T-helper 17 cell (primary cell): ENCODE measurements around the gene AHCYL1. TPM values are rescaled to one million over a fixed set of nuclear protein-coding genes. Genes with fewer than 3 reads are reported as not detected.
A peak's percentile ranks its signal among the peaks of the same experiment; 100 is the strongest.

Experiments
- ATAC-seq: fragments of 150-1000 bp; cut with Tn5 transposase; 2 replicates; pipeline ENCODE4 v1.10.0; 2021; ENCODE audit warnings: mild to moderate bottlenecking, moderate library complexity
- DNase-seq, 3 donors: peaks; one replicate each; pipeline versions ENCODE4 v3.0.0 to v3.0.0-alpha.2; 2020 to 2021
- H3K9me3 ChIP-seq: one replicate; pipeline ENCODE4 v1.7.0; 2013; ENCODE audit warnings: low read length, mild to moderate bottlenecking; ENCODE audit not compliant: control insufficient read depth, poor library complexity, severe bottlenecking
- H3K27ac Mint-ChIP-seq: one replicate; pipeline ENCODE4 v1.8.0; 2022; ENCODE audit warnings: mild to moderate bottlenecking, moderate library complexity, mixed read lengths
- H3K27me3 Mint-ChIP-seq: one replicate; pipeline ENCODE4 v1.8.0; 2022; ENCODE audit warnings: mixed read lengths
- H3K36me3 Mint-ChIP-seq: one replicate; pipeline ENCODE4 v1.8.0; 2022; ENCODE audit warnings: low read depth, mixed read lengths
- H3K4me1 Mint-ChIP-seq: one replicate; pipeline ENCODE4 v1.8.0; 2022; ENCODE audit warnings: mild to moderate bottlenecking, mixed read lengths
- H3K4me3 Mint-ChIP-seq: one replicate; pipeline ENCODE4 v1.8.0; 2022; ENCODE audit warnings: mild to moderate bottlenecking, moderate library complexity, mixed read lengths
- total RNA-seq, 4 donors: library from RNA in 2 of 4; stranded (reverse) in 2 of 4; gene quantifications; one replicate each; pipeline ENCODE4 v1.2.3 and lab custom pipeline; 2022 to 2026

Gene AHCYL1
- total RNA-seq, 2 donors from 2014 or later: 16.5 to 21.3 TPM

DNA sequence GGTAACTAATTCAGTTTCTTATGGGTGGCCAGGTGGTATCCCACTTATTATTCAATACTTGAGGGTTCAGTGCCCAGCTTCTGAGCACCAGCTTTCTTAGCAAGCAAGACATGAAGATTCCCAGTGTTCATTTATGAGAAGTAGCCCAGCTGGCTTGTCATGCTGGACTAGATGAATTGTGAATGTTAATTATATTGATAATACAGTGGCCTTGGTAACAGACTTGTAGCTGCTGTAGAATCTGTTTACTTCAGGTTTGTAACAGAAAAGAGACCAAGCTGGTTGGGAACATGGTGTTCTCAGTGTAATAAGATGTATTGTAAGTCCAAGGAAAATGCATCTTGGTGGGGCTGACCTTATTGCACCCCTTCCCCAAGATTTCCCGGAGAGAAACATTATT lies 10.1 kb downstream of the AHCYL1 start:
- H3K4me1 Mint-ChIP-seq: peaks cover 20% of the 10 kb centered on the region
- no peak overlapping the region for H3K4me3 Mint-ChIP-seq
- ATAC-seq: no peak
- DNase-seq: no peak
- no peak overlapping the region for H3K27ac Mint-ChIP-seq
- peaks cover 3% of the 10 kb centered on the region for H3K36me3 Mint-ChIP-seq
- no peaks in the 10 kb centered on the region for H3K27me3 Mint-ChIP-seq
- no peaks in the 10 kb centered on the region for H3K9me3 ChIP-seq

DNA sequence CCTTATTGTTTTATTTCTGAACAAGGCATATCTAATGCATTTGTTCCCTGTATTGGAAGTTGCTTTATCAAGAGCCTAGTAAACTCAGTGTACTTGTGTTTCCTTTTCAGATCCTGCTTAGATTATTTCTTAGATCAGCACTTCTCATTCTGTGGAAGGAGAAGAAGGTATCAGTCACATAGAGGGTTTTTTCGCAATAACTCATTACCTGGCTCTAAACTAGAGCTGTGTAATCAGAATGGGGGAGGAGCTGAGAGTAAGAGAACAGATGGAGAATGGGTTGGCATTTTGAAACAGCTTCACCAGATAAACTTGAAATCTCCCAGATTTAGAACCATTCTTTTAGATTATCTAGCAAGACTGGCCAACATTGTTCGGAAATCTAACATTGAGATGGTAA lies 11.0 kb downstream of the AHCYL1 start:
- Mint-ChIP-seq H3K36me3 (peaks cover 3% of the 10 kb centered on the region), H3K27ac (no peak overlapping the region)

DNA sequence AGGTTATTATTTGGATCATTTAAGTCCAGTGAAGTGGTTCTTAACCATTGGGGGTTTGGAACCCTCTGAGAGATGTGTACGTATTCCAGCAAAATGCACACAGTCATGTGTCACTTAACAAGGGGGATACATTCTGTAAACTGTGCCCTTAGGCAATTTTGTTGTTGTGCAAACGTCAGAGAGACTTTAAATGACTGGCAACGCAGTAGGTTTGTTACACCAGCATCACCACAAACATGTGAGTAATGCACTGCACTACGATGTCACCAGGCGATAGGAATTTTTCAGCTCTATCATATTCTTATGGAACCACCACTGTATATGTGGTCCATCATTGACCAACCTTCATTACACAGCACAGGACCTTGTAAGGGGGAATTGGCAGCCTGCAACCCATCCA lies 11.9 kb downstream of the AHCYL1 start:
- no peak overlapping the region for H3K27ac Mint-ChIP-seq
- no peak overlapping the region for H3K4me3 Mint-ChIP-seq
- H3K4me1 Mint-ChIP-seq: peaks cover 11% of the 10 kb centered on the region
- DNase-seq: no peak
- peaks cover 2% of the 10 kb centered on the region for H3K36me3 Mint-ChIP-seq
- H3K27me3 Mint-ChIP-seq: no peaks in the 10 kb centered on the region
- no peaks in the 10 kb centered on the region for H3K9me3 ChIP-seq
- no peak for ATAC-seq

More for the DNA sequence above, 11.0 kb downstream of the AHCYL1 start:
- no peaks in the 10 kb centered on the region for H3K9me3 ChIP-seq
- no peaks in the 10 kb centered on the region for H3K27me3 Mint-ChIP-seq
- no peak overlapping the region for H3K4me3 Mint-ChIP-seq
- DNase-seq (no peak), ATAC-seq (no peak)
- peaks cover 17% of the 10 kb centered on the region for H3K4me1 Mint-ChIP-seq

DNA sequence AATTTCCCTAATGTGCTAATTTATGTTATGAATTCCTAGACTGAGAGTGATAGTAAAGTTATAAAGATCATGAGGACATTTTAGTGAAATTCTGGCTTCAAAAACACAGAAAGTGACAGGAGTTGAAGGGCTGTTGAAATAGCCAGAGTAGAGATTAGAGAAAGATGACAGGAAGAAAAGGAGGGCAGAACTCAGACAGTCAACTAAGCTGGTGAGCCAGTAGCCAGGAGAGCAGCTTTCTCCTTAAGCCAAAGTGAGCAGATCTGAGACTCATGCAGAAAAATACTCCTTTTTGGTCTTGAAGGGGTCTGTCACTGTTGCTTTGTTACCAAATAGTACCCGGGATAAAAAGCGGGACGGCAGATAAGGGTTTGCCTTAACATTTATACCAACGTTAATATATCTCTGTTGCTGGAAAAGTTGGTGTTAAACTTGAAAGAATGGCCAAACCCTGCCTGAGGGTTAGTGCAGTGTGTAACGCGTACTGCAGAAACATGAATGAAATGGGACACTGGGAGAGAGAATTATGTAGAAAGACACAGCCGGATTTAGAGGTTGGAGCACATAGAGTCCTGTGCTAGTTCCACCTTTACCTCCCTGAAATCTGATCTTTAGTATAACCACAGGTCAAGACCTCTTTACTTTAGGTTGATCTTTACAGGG lies 12.8 kb downstream of the AHCYL1 start:
- Mint-ChIP-seq H3K4me1 (peaks cover 10% of the 10 kb centered on the region), H3K27ac (no peak overlapping the region), H3K36me3 (no peaks in the 10 kb centered on the region), H3K27me3 (no peaks in the 10 kb centered on the region), H3K4me3 (no peak overlapping the region)
- no peak for ATAC-seq
- no peaks in the 10 kb centered on the region for H3K9me3 ChIP-seq
- DNase-seq: no peak

DNA sequence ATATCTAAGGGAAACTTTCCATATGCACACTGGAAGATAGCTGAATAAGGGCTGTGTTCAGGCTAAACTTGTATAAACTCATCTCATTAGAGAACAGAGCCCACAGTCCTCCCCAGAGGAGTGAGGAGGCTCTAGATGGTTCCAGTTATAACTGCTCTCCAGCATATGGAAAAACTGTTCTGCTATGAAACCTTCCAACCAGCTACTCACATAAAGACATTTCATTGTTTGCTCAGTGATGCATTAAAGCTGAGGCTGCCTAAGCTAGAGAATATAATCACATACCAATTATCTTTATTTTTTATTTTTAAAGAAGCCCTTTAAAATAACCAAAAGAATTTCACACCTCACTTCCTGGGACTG lies 13.3 kb downstream of the AHCYL1 start:
- no peaks in the 10 kb centered on the region for H3K9me3 ChIP-seq
- DNase-seq: no peak
- Mint-ChIP-seq H3K27ac (no peak overlapping the region), H3K27me3 (no peaks in the 10 kb centered on the region), H3K36me3 (no peaks in the 10 kb centered on the region), H3K4me1 (peaks cover 10% of the 10 kb centered on the region), H3K4me3 (no peak overlapping the region)
- no peak for ATAC-seq

DNA sequence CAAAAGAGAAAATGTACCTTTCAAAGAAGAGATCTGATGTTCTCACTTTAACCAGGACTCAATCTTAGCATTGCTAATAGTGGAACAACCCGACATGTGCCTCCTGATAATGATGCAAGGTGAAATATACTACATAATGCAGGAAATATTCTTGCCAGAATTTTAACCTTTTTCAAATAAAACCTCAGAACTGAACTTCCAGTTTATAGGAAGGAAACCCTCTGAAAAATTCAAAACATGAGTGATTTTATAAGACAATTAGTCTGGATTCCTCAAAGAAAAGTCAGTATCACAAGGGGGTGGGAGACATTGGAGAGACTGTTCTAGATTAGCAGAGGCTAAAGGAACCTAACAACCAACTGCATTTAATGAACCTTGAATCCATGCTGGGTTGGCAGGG lies 18.1 kb downstream of the AHCYL1 start:
- Mint-ChIP-seq H3K27me3 (no peaks in the 10 kb centered on the region), H3K27ac (no peak overlapping the region), H3K36me3 (no peaks in the 10 kb centered on the region), H3K4me1 (peaks cover 20% of the 10 kb centered on the region), H3K4me3 (no peak overlapping the region)
- no peaks in the 10 kb centered on the region for H3K9me3 ChIP-seq
- ATAC-seq (no peak), DNase-seq (no peak)

DNA sequence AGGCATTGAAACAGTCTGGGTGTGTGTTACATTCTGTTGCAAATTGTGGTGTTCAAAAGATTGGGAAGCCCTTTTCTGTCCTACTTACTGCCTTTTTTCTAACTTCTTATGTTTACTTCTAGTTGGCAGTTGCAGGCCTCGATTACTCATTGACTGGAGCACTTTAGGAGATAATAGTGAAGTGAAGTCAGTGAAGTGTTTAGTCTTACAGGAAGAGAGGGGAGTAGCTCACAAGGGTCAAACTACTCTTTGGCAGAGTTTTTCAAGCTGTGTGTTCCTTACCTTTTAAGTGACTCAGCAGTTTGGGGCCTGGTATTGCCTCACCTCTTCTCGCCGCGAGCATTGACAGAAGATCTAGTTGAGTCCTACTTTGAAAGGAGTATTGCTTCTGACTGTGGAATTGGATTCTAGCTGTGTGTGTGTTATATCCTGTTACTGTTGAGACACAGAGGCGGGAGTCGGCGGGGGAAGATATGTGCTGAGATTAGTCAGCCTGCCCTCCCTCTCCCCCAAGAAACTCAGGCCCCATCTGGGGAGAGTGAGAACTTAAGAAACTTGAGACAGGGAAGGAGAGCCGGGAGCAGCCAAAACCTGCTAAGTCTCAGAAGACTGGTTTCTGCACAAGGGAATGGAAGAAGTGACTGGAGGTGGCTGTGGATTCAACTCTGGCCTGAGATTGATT lies 19.3 kb downstream of the AHCYL1 start:
- H3K4me3 Mint-ChIP-seq: peak overlapping the region; percentile 83

DNA sequence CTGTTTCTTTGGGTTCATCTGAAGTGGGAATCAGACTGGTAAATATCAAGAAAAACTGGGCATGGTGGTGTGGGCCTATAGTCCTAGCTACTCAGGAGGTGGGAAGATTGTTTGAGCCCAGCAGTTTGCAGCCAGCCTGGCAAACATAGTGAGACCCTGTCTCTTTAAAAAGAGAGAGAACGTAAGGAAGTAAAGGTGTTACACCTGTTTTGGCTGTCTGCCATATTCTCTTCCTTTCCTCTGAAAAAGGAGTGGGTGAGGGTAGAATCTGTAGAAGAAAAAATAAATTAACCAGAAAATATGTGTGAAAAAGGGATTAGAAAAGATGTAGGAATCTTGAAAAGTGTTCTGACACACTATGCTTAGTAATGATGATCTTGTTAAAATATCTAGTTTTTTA lies 20.0 kb downstream of the AHCYL1 start:
- no peak for ATAC-seq
- Mint-ChIP-seq H3K27me3 (no peaks in the 10 kb centered on the region), H3K27ac (peak overlapping the region; percentile 78), H3K4me1 (peaks cover 22% of the 10 kb centered on the region), H3K36me3 (no peaks in the 10 kb centered on the region), H3K4me3 (peak overlapping the region; percentile 31)
- no peaks in the 10 kb centered on the region for H3K9me3 ChIP-seq
- no peak for DNase-seq

More for the DNA sequence above, 19.3 kb downstream of the AHCYL1 start:
- no peaks in the 10 kb centered on the region for H3K27me3 Mint-ChIP-seq
- ATAC-seq (peak; percentile 58), DNase-seq (no peak)
- H3K27ac Mint-ChIP-seq: peak overlapping the region; percentile 78
- no peaks in the 10 kb centered on the region for H3K9me3 ChIP-seq
- H3K36me3 Mint-ChIP-seq: no peaks in the 10 kb centered on the region
- peaks cover 20% of the 10 kb centered on the region for H3K4me1 Mint-ChIP-seq

DNA sequence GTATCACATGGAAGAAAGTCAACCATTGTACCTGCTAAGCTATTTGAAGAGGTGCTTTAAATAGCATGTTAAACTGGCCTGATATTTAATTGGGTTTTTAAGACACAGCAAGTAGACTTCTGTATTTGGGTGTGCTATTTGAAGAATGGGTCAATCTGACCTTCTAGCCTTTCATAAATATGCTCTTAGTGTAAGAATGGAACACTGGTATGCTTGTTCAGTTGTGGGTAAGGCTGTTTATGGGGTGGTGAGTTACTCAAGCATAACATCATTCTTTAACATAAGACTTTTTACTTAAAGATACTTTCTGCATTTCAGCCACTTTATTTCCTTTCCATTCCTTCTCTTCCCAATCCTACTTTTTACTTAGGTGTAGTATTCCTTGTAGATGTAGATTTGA lies 21.4 kb downstream of the AHCYL1 start:
- Mint-ChIP-seq H3K27ac (no peak overlapping the region), H3K27me3 (no peaks in the 10 kb centered on the region), H3K36me3 (peaks cover 4% of the 10 kb centered on the region), H3K4me3 (no peak overlapping the region), H3K4me1 (peaks cover 27% of the 10 kb centered on the region)
- DNase-seq (no peak), ATAC-seq (no peak)
- no peaks in the 10 kb centered on the region for H3K9me3 ChIP-seq

DNA sequence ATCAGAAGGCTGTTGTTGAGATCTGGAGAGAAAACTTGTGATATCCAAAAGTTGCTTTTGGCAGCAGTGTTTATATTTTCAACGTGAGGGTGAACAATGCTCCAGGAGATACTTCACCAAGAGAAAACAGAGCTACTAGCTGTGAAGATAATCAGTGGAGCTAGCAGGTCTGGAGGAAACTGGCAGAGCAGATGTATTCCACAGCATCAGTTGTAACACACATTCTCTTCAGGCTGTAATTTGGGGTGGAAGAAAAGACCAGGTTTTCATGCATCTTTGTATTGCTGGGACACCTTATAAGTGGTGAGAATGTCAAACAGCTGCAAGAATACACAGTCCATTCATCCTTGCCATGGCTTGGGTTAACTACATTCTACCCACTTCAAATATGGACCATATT lies 22.0 kb downstream of the AHCYL1 start:
- Mint-ChIP-seq H3K27ac (no peak overlapping the region), H3K27me3 (no peaks in the 10 kb centered on the region)
- no peak for ATAC-seq

DNA sequence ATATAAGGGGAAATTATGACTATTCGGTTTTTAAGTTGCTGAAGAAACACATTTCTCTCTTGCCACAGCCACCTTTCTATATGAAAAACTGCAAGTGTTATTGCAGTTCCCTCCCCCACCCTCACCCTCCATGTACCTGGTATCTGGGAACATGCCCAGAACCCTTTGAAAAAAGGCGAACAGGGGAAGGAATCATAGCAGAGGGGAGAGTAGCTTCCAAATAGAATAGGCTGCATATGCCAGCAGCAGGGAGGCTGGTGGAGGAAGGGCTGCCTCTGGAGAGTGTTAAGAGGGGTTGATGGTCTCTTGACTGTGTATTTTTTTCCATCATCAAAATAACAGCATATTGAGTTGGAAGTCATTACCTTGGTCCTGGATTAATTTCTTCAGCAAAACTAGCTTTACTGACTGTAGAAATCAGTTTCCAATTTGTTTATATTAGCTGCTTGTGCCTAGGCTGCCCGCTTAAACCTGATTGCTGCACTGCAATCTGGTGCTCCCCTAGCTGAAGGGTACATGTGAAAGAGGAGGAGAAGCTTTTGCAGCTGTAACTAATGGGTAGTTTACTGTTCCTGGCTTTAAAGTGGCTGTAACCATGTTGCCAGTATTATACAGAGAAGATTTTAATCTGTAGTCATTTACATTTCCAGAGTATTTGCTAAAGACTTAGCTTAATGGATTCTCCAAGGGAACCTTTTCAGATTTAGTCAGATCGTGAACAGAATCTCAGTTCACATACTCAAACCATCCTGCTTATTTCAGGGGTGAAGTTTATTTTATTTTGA lies 22.7 kb downstream of the AHCYL1 start:
- H3K4me3 Mint-ChIP-seq: no peak overlapping the region
- DNase-seq (no peak), ATAC-seq (no peak)

More for the DNA sequence above, 22.0 kb downstream of the AHCYL1 start:
- H3K9me3 ChIP-seq: no peaks in the 10 kb centered on the region
- no peak for DNase-seq
- Mint-ChIP-seq H3K4me1 (peaks cover 29% of the 10 kb centered on the region), H3K4me3 (no peak overlapping the region), H3K36me3 (peaks cover 4% of the 10 kb centered on the region)

DNA sequence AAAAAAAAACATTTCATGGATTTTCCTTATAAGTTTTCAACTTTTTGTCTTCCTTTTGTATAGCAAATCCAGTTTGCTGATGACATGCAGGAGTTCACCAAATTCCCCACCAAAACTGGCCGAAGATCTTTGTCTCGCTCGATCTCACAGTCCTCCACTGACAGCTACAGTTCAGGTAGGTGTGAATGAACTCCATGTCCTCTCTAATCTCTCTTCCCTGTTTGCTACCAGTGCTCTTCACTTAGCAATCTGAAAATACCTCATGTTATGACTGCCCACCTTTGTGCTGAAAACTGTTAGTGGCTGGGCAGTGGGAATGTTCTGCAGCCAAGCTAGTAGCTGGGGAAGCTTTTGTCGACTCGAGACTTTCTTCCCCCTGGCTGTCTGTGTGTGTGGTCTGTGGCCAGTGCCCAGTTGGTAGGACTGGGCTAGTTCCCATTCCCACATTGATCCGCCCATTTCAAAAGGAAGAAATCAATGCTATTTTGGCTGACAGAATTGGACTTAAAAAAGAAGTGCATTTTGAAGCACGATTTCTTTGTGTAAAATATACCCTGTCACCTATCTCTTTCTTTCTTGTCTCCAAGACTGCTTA lies 24.5 kb downstream of the AHCYL1 start:
- Mint-ChIP-seq H3K4me1 (peaks cover 21% of the 10 kb centered on the region), H3K36me3 (peaks cover 4% of the 10 kb centered on the region), H3K4me3 (no peak overlapping the region), H3K27me3 (no peaks in the 10 kb centered on the region), H3K27ac (no peak overlapping the region)
- ATAC-seq: no peak
- DNase-seq: no peak
- no peaks in the 10 kb centered on the region for H3K9me3 ChIP-seq

More for the DNA sequence above, 22.7 kb downstream of the AHCYL1 start:
- H3K4me1 Mint-ChIP-seq: peaks cover 32% of the 10 kb centered on the region
- H3K27me3 Mint-ChIP-seq: no peaks in the 10 kb centered on the region
- H3K27ac Mint-ChIP-seq: no peak overlapping the region
- peaks cover 4% of the 10 kb centered on the region for H3K36me3 Mint-ChIP-seq
- no peaks in the 10 kb centered on the region for H3K9me3 ChIP-seq

DNA sequence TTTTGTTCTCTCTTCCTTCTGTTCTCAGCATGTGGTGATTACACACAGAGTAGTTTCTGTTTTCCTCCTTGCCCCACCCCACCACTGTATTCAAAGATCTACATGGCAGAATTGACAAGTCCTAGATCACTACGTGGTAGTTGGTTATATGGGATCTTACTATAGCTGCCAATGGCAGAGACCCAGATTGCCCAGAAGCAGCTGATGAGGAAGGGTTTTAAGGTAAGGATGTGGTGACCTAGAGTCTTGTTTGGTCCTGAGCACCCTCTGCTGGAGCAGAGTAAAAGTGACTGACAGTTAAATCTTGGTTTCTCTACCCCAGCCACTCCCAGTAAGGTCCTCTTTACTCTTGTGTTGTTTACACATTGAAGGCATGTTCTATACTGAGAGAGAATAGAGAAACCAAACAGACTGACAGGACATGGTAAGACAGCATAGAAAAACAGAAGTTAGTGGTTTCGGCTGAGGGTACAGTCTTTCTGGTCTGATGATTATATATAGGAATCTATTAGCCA lies 27.0 kb downstream of the AHCYL1 start:
- no peak overlapping the region for H3K27ac Mint-ChIP-seq
- no peaks in the 10 kb centered on the region for H3K9me3 ChIP-seq
- ATAC-seq: peak; percentile 96
- peaks cover 9% of the 10 kb centered on the region for H3K36me3 Mint-ChIP-seq
- no peak for DNase-seq
- H3K27me3 Mint-ChIP-seq: no peaks in the 10 kb centered on the region
- no peak overlapping the region for H3K4me3 Mint-ChIP-seq
- H3K4me1 Mint-ChIP-seq: peaks cover 16% of the 10 kb centered on the region
